ENCODE data around the gene NSUN3. TPM values are rescaled to one million over a fixed set of nuclear protein-coding genes. Genes with fewer than 3 reads are reported as not detected.
A peak's percentile ranks its signal among the peaks of the same experiment; 100 is the strongest.

NSUN3 gene
- total RNA-seq, 1 donor from 2014 or later, result 10.7 TPM

DNA sequence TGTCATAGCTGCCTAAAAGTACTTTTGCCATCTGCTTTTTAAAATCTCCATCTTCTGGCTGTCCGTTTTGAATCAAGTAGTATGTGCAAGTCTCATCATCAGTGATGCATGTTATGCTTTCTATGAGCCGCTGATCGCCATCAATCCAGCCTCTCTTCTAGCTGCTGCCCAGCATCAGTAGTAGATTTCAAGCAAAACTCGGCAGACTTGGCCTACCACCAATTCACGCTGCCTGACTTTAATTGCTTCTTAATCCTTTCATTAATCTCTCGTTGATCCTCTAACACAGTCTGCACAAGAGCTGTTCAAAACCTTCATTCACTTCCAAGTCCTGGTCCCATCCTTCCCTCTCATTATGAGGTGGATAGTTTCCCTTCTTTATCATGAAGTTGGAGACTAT is 104.9 kb downstream of the NSUN3 start:
- no peak for DNase-seq (ENCODE audit: extremely low spot score, unreplicated experiment)
- H3K4me3 Mint-ChIP-seq, result no peak overlapping the region
- H3K27ac Mint-ChIP-seq, result no peak overlapping the region
- H3K27me3 Mint-ChIP-seq, result no peaks in the 10 kb centered on the region
- no peaks in the 10 kb centered on the region for H3K36me3 Mint-ChIP-seq
- peaks cover 5% of the 10 kb centered on the region for H3K9me3 Mint-ChIP-seq
- peaks cover 7% of the 10 kb centered on the region for H3K4me1 Mint-ChIP-seq (ENCODE audit: unreplicated experiment)
- TF ChIP-seq, protein P1, sequence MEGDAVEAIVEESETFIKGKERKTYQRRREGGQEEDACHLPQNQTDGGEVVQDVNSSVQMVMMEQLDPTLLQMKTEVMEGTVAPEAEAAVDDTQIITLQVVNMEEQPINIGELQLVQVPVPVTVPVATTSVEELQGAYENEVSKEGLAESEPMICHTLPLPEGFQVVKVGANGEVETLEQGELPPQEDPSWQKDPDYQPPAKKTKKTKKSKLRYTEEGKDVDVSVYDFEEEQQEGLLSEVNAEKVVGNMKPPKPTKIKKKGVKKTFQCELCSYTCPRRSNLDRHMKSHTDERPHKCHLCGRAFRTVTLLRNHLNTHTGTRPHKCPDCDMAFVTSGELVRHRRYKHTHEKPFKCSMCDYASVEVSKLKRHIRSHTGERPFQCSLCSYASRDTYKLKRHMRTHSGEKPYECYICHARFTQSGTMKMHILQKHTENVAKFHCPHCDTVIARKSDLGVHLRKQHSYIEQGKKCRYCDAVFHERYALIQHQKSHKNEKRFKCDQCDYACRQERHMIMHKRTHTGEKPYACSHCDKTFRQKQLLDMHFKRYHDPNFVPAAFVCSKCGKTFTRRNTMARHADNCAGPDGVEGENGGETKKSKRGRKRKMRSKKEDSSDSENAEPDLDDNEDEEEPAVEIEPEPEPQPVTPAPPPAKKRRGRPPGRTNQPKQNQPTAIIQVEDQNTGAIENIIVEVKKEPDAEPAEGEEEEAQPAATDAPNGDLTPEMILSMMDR (conservative IDR thresholded peaks at IDR 0.05), result no peak

DNA sequence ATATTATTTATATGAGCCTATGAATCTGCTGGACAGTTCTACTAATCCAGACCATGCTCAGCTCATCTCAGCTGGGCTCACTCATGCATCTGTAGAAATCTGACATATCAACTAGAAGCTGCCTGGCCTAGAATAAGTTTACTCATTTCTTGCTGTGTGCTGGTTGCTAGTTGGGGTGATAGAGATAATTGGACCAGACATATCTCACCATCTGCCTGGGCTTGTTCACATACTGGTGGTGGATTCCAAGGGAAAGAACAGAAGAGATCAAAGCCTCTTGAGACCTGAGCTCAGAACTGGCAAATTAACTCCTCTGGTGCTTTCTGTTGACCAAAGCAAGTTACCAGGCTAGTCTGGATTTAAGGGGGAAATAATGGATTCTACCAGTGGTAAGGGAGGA is 109.1 kb downstream of the NSUN3 start:
- Mint-ChIP-seq H3K4me3 (no peak overlapping the region), H3K36me3 (no peaks in the 10 kb centered on the region), H3K27me3 (no peaks in the 10 kb centered on the region), H3K27ac (no peak overlapping the region), H3K9me3 (no peaks in the 10 kb centered on the region), H3K4me1 (ENCODE audit: unreplicated experiment) (peaks cover 32% of the 10 kb centered on the region)
- DNase-seq (ENCODE audit: extremely low spot score, unreplicated experiment), result no peak
- TF ChIP-seq, protein P1 (conservative IDR thresholded peaks at IDR 0.05), result no peak

DNA sequence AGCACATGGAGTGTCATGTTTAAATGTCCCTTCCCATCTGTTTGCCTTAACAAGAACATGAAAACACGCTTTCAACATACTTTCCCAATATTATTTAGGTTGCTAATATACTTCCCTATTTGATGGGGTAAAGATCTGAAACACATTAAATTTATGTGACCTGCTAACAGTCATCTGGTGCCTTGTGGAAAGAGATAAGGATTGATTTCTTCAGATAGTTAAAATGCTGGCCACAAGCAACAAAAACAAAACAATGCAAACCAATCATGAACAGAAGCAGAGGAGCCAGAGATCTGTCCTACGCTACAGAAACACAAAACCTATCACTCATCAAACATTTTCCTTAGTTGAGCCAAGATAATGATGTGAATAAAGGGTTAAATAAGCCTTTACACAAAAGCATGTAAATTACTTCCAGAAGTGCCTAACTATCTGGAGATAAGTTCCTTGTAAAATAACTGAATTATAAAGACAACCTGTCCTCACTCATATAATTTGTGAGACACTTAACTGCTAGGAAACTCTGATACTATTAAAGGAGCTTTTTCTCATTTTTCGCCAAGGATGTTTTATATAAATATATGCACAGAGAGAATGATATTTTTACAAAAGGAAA is 109.9 kb downstream of the NSUN3 start:
- TF ChIP-seq, protein P1 (conservative IDR thresholded peaks at IDR 0.05), result no peak
- DNase-seq (ENCODE audit: extremely low spot score, unreplicated experiment), result no peak
- Mint-ChIP-seq H3K4me3 (no peak overlapping the region), H3K36me3 (no peaks in the 10 kb centered on the region), H3K27ac (no peak overlapping the region), H3K27me3 (no peaks in the 10 kb centered on the region), H3K9me3 (no peaks in the 10 kb centered on the region), H3K4me1 (ENCODE audit: unreplicated experiment) (peaks cover 40% of the 10 kb centered on the region)

DNA sequence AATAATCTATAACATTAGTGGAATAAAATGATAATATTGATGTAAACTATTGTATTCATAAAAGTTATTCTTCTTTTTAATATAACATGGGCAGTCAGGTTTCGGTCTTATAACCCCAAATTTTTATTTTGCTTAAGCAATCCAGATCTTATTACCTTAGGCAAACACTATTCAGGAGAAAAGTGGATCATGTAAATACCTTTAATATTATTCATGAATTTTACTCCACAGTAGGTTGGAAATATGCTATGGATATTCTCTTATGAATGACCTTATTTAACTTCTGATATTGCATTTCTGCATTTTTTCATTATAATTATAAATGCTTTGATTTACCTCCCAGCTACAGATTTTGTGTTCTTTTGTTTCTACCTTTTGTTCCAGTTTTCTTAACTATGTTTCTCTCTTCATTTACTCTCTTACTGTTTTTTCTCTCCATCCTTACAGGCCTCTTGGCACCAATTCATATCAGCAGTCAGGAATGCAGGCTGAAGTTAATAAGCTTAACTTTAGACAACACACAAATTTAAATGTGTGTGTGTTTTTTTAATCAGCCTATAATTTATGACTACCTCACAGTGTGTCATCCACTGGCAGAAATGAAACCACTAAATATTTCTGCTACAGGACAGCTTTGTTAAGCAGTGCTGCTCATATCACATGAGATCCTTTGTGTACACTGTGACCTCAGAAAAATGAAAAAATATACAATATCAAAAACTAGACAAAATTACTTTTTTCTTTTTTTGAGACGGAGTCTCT is 111.0 kb downstream of the NSUN3 start:
- no peaks in the 10 kb centered on the region for H3K36me3 Mint-ChIP-seq
- H3K9me3 Mint-ChIP-seq, result no peaks in the 10 kb centered on the region
- TF ChIP-seq, protein P1 (conservative IDR thresholded peaks at IDR 0.05), result no peak
- peaks cover 42% of the 10 kb centered on the region for H3K4me1 Mint-ChIP-seq (ENCODE audit: unreplicated experiment)
- no peaks in the 10 kb centered on the region for H3K27me3 Mint-ChIP-seq
- no peak overlapping the region for H3K4me3 Mint-ChIP-seq
- no peak overlapping the region for H3K27ac Mint-ChIP-seq
- DNase-seq (ENCODE audit: extremely low spot score, unreplicated experiment), result no peak

DNA sequence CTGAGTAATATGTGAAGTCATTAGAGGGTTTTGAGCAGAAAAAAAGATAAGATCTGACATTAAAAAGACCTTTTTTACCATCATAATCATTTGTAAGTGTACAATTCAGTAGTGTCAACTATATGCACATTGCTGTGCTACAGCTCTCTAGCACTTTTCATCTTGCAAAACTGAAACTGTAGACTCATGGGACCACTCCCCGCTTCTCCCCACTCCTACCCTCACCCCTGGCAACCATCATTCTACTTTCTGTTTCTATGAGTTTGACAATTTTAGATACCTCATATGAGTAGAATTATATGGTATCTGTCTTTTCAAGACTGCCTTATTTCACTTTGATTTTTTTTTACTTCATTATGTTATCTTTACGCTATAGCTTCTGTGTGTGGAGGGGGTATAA is 112.8 kb downstream of the NSUN3 start:
- no peaks in the 10 kb centered on the region for H3K36me3 Mint-ChIP-seq
- no peaks in the 10 kb centered on the region for H3K27me3 Mint-ChIP-seq
- peak overlapping the region; percentile 7 for H3K27ac Mint-ChIP-seq
- DNase-seq (ENCODE audit: extremely low spot score, unreplicated experiment), result no peak
- no peak overlapping the region for H3K4me3 Mint-ChIP-seq
- H3K4me1 Mint-ChIP-seq (ENCODE audit: unreplicated experiment), result peaks cover 51% of the 10 kb centered on the region
- TF ChIP-seq, protein P1 (conservative IDR thresholded peaks at IDR 0.05), result no peak
- no peaks in the 10 kb centered on the region for H3K9me3 Mint-ChIP-seq
